ENCODE results near the gene NRSN1. TPM values are rescaled to one million over a fixed set of nuclear protein-coding genes. Genes with fewer than 3 reads are reported as not detected.

The NRSN1 gene
- total and polyA plus RNA-seq, 2 of the 13 experiments (the other 11 are each of a cell fraction or from before 2014, with no cell fraction given) = not detected

DNA sequence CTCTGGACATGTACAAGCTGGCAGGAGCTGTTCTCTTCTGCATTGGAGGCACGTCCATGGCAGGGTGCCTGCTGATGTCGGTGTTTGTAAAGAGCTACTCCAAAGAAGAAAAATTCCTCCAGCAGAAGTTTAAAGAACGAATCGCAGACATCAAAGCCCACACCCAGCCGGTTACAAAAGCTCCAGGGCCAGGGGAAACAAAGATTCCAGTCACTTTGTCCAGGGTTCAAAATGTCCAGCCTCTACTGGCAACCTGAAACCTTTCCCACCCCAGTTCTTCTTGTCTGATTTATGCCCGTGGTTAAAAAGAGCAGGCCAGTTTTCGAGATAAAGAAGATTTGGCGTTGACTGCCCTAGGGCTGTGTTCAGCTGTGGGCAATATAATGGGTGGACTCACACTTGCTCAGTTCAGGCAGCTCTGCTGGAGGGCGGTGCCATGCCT is 19.7 kb downstream of the NRSN1 start (continued):
- TF ChIP-seq CAMTA2 (CRISPR knock-in tag; IDR thresholded peaks at IDR 0.05; ENCODE audit: borderline replicate concordance) (no peak), MLLT10 (CRISPR knock-in tag; IDR thresholded peaks at IDR 0.05) (no peak), ZNF451 (CRISPR knock-in tag; IDR thresholded peaks at IDR 0.05) (no peak), ZNF879 (CRISPR knock-in tag; IDR thresholded peaks at IDR 0.05) (no peak), ZSCAN21 (CRISPR knock-in tag; IDR thresholded peaks at IDR 0.05; ENCODE audit: borderline replicate concordance) (peak; percentile 73; the same call in 1 of the 2 replicates), RARA (CRISPR knock-in tag; IDR thresholded peaks at IDR 0.05) (peak; percentile 60; the same call in 1 of the 2 replicates), GATAD1 (CRISPR knock-in tag; IDR thresholded peaks at IDR 0.05) (no peak), HCFC1 (IDR thresholded peaks at IDR 0.05; ENCODE audit: low read depth, low read length) (no peak), ZNF607 (CRISPR knock-in tag; IDR thresholded peaks at IDR 0.05; ENCODE audit: borderline replicate concordance) (no peak), ZNF782 (CRISPR knock-in tag; IDR thresholded peaks at IDR 0.05; ENCODE audit: borderline replicate concordance) (no peak), MAZ (IDR thresholded peaks at IDR 0.05; ENCODE audit: borderline replicate concordance, low read depth, low read length) (no peak), MAZ (CRISPR knock-in tag; IDR thresholded peaks at IDR 0.05; ENCODE audit: low read depth) (no peak), TBX2 (CRISPR knock-in tag; IDR thresholded peaks at IDR 0.05; ENCODE audit: borderline replicate concordance) (peak; percentile 76; the same call in 1 of the 2 replicates), ZNF772 (CRISPR knock-in tag; IDR thresholded peaks at IDR 0.05) (no peak; the same call in 1 of the 2 replicates), PHF20 (CRISPR knock-in tag; IDR thresholded peaks at IDR 0.05) (no peak)
- TF ChIP-seq, protein P1, sequence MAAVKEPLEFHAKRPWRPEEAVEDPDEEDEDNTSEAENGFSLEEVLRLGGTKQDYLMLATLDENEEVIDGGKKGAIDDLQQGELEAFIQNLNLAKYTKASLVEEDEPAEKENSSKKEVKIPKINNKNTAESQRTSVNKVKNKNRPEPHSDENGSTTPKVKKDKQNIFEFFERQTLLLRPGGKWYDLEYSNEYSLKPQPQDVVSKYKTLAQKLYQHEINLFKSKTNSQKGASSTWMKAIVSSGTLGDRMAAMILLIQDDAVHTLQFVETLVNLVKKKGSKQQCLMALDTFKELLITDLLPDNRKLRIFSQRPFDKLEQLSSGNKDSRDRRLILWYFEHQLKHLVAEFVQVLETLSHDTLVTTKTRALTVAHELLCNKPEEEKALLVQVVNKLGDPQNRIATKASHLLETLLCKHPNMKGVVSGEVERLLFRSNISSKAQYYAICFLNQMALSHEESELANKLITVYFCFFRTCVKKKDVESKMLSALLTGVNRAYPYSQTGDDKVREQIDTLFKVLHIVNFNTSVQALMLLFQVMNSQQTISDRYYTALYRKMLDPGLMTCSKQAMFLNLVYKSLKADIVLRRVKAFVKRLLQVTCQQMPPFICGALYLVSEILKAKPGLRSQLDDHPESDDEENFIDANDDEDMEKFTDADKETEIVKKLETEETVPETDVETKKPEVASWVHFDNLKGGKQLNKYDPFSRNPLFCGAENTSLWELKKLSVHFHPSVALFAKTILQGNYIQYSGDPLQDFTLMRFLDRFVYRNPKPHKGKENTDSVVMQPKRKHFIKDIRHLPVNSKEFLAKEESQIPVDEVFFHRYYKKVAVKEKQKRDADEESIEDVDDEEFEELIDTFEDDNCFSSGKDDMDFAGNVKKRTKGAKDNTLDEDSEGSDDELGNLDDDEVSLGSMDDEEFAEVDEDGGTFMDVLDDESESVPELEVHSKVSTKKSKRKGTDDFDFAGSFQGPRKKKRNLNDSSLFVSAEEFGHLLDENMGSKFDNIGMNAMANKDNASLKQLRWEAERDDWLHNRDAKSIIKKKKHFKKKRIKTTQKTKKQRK (IDR thresholded peaks at IDR 0.05; ENCODE audit: low read length) = no peak
- TF ChIP-seq, protein P2, sequence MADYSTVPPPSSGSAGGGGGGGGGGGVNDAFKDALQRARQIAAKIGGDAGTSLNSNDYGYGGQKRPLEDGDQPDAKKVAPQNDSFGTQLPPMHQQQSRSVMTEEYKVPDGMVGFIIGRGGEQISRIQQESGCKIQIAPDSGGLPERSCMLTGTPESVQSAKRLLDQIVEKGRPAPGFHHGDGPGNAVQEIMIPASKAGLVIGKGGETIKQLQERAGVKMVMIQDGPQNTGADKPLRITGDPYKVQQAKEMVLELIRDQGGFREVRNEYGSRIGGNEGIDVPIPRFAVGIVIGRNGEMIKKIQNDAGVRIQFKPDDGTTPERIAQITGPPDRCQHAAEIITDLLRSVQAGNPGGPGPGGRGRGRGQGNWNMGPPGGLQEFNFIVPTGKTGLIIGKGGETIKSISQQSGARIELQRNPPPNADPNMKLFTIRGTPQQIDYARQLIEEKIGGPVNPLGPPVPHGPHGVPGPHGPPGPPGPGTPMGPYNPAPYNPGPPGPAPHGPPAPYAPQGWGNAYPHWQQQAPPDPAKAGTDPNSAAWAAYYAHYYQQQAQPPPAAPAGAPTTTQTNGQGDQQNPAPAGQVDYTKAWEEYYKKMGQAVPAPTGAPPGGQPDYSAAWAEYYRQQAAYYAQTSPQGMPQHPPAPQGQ (CRISPR knock-in tag; IDR thresholded peaks at IDR 0.05; ENCODE audit: borderline replicate concordance) = no peak
- TF ChIP-seq, protein P3, sequence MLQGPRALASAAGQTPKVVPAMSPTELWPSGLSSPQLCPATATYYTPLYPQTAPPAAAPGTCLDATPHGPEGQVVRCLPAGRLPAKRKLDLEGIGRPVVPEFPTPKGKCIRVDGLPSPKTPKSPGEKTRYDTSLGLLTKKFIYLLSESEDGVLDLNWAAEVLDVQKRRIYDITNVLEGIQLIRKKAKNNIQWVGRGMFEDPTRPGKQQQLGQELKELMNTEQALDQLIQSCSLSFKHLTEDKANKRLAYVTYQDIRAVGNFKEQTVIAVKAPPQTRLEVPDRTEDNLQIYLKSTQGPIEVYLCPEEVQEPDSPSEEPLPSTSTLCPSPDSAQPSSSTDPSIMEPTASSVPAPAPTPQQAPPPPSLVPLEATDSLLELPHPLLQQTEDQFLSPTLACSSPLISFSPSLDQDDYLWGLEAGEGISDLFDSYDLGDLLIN (CRISPR knock-in tag; IDR thresholded peaks at IDR 0.05; ENCODE audit: borderline replicate concordance) = no peak
- TF ChIP-seq, protein P4, sequence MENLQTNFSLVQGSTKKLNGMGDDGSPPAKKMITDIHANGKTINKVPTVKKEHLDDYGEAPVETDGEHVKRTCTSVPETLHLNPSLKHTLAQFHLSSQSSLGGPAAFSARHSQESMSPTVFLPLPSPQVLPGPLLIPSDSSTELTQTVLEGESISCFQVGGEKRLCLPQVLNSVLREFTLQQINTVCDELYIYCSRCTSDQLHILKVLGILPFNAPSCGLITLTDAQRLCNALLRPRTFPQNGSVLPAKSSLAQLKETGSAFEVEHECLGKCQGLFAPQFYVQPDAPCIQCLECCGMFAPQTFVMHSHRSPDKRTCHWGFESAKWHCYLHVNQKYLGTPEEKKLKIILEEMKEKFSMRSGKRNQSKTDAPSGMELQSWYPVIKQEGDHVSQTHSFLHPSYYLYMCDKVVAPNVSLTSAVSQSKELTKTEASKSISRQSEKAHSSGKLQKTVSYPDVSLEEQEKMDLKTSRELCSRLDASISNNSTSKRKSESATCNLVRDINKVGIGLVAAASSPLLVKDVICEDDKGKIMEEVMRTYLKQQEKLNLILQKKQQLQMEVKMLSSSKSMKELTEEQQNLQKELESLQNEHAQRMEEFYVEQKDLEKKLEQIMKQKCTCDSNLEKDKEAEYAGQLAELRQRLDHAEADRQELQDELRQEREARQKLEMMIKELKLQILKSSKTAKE (CRISPR knock-in tag; IDR thresholded peaks at IDR 0.05; ENCODE audit: borderline replicate concordance) = peak; percentile 13; the same call in 1 of the 2 replicates
- TF ChIP-seq, protein P5, sequence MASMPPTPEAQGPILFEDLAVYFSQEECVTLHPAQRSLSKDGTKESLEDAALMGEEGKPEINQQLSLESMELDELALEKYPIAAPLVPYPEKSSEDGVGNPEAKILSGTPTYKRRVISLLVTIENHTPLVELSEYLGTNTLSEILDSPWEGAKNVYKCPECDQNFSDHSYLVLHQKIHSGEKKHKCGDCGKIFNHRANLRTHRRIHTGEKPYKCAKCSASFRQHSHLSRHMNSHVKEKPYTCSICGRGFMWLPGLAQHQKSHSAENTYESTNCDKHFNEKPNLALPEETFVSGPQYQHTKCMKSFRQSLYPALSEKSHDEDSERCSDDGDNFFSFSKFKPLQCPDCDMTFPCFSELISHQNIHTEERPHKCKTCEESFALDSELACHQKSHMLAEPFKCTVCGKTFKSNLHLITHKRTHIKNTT (CRISPR knock-in tag; IDR thresholded peaks at IDR 0.05) = no peak
